ENCODE measurements around the gene OR10G6.
"Not testable (repeated sequence)": the region's sequence is repeated elsewhere in the genome, so short reads cannot be mapped to it uniquely, and the experiment has no call there.

OR10G6 gene

GRCh38 chr11:123995119-123995518 is at the start of gene OR10G6:
OR10G6 (minus strand) TSS chr11:123995161; CDS start chr11:123995161, 0 bp downstream.
- no peak for DNase-seq

GRCh38 chr11:124043420-124043819 is 48.5 kb upstream of the OR10G6 start:
- no peak for DNase-seq

- DNase-seq, result no peak
Measured at GRCh38 chr11:124041254-124041653, 46.3 kb upstream of the OR10G6 start, which contains the start of gene OR10G7. OR10G7 (minus strand) TSS chr11:124041325; CDS start chr11:124039001, 2,324 bp downstream.

- DNase-seq, result no peak
Measured at GRCh38 chr11:124039557-124039956, 44.6 kb upstream of the OR10G6 start.

- no peak for DNase-seq
Measured at GRCh38 chr11:124036666-124037065, 41.7 kb upstream of the OR10G6 start.

GRCh38 chr11:124026498-124026897 is 31.5 kb upstream of the OR10G6 start, which contains the start of gene OR10G8:
OR10G8 (plus strand) TSS chr11:124026798; CDS start chr11:124029623, 2,825 bp downstream.
- DNase-seq, result no peak

- DNase-seq, result not testable (repeated sequence)
Measured at GRCh38 chr11:124015837-124016236, 20.9 kb upstream of the OR10G6 start.

- no peak for DNase-seq
Measured at GRCh38 chr11:124012697-124013096, 17.7 kb upstream of the OR10G6 start, which contains the start of gene OR10G4. OR10G4 (plus strand) TSS chr11:124012997; CDS start chr11:124015575, 2,578 bp downstream.

- no peak for DNase-seq
Measured at GRCh38 chr11:123979311-123979710, 15.7 kb downstream of the OR10G6 start.

GRCh38 chr11:123977731-123978347 is 17.1 kb downstream of the OR10G6 start, which contains the start of gene OR10S1:
OR10S1 (minus strand) TSS chr11:123977781; CDS start chr11:123977664, 117 bp downstream.
- no peak for DNase-seq

GRCh38 chr11:123976770-123977560 is 18.0 kb downstream of the OR10G6 start:
- DNase-seq, result no peak

GRCh38 chr11:123973816-123974215 is 21.1 kb downstream of the OR10G6 start:
- DNase-seq, result no peak

GRCh38 chr11:123956752-123957151 is 38.2 kb downstream of the OR10G6 start:
- no peak for DNase-seq

GRCh38 chr11:123945132-123945531 is 49.8 kb downstream of the OR10G6 start:
- no peak for DNase-seq
